ENCODE data around the gene RBM17. TPM values are rescaled to one million over a fixed set of nuclear protein-coding genes. Genes with fewer than 3 reads are reported as not detected.
"Not testable (repeated sequence)": the region's sequence is repeated elsewhere in the genome, so short reads cannot be mapped to it uniquely, and the experiment has no call there.

Gene RBM17
- total RNA-seq, 2 donors from 2014 or later: 40.5 to 59.2 TPM

DNA sequence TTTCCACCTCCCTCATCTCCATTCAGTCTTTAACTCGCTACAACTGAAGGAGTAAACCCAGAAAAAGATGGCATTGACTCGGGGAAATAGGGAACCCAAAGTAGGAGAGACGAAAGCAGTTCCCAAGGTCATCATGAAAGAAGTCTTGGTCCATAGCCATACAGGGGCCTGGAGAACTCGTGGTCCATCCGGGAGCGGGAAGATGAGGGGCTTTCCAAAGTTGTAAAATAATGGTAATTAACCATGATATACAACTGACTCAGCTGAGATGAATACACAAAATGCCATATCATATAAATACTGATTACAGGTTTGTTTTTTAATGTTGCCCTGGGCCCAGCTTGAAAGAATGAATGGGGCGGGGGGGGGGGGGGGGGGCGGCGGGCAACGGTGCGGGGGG lies 32.3 kb downstream of the RBM17 start:
- no peak for DNase-seq (ENCODE audit: low spot score)
- no peaks in the 10 kb centered on the region for H3K27me3 ChIP-seq (replicated peaks; ENCODE audit: insufficient read depth)
- no peaks in the 10 kb centered on the region for H3K4me1 ChIP-seq (replicated peaks)
- intact Hi-C loops (cut with DNase I): no loop called here
- H3K9me3 ChIP-seq: no peaks in the 10 kb centered on the region
- TF ChIP-seq POLR2AphosphoS5 (IDR thresholded peaks at IDR 0.05) (no peak), POLR2A (IDR thresholded peaks at IDR 0.05) (no peak)
- TF ChIP-seq, protein P1, sequence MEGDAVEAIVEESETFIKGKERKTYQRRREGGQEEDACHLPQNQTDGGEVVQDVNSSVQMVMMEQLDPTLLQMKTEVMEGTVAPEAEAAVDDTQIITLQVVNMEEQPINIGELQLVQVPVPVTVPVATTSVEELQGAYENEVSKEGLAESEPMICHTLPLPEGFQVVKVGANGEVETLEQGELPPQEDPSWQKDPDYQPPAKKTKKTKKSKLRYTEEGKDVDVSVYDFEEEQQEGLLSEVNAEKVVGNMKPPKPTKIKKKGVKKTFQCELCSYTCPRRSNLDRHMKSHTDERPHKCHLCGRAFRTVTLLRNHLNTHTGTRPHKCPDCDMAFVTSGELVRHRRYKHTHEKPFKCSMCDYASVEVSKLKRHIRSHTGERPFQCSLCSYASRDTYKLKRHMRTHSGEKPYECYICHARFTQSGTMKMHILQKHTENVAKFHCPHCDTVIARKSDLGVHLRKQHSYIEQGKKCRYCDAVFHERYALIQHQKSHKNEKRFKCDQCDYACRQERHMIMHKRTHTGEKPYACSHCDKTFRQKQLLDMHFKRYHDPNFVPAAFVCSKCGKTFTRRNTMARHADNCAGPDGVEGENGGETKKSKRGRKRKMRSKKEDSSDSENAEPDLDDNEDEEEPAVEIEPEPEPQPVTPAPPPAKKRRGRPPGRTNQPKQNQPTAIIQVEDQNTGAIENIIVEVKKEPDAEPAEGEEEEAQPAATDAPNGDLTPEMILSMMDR (IDR thresholded peaks at IDR 0.05): no peak
- WGBS: 66% methylated on average over 11 of the region's 11 CpGs
- no peaks in the 10 kb centered on the region for H3K36me3 ChIP-seq
- no peak overlapping the region for H3K27ac ChIP-seq
- no peak overlapping the region for H3K4me3 ChIP-seq

DNA sequence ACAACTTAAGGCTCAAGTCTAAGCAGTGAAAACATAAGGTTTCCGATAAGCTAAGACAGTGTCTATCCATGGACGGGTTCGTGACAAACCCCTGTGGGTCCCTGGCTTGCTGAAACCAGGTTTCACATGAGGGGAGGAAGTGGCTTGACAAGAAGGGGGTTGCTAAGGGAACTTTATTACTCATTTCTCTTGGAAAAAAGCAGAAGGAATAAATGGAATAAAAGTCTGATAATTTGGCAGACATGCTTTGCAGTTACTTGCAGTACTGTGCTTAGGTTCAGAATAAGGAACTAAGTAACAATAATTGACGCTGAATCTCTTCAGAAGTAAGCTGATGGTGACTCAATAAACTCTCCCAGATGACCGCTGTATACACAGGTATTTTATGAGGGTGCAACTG lies 34.7 kb downstream of the RBM17 start:
- no peaks in the 10 kb centered on the region for H3K9me3 ChIP-seq
- no peaks in the 10 kb centered on the region for H3K36me3 ChIP-seq
- no peaks in the 10 kb centered on the region for H3K27me3 ChIP-seq (replicated peaks; ENCODE audit: insufficient read depth)
- H3K4me1 ChIP-seq (replicated peaks): no peaks in the 10 kb centered on the region
- intact Hi-C loops (cut with DNase I): no loop called here
- DNase-seq (ENCODE audit: low spot score): no peak
- WGBS: 78% methylated on average over 5 of the region's 5 CpGs
- H3K27ac ChIP-seq: no peak overlapping the region
- no peak for TF ChIP-seq POLR2AphosphoS5 (IDR thresholded peaks at IDR 0.05)
- no peak overlapping the region for H3K4me3 ChIP-seq

DNA sequence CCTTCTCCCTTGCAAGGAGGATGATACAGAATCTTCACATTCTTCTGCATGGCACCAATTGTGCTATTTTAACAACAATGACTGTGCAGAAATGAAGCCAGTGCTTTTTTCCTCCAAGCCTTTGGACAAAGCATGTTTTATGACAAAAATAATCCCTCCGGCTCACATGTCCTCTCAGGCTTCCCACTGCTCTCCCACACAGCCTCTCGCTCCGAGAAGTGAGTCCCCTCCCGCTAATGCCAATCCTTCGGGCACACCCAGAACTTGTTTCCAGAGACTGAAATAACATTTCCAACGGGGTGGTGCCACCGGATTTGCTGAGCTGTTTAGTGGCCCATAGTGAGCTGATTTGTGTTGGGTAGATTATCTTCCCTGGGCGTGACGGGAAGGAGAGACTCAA lies 35.8 kb downstream of the RBM17 start:
- TF ChIP-seq POLR2AphosphoS5 (IDR thresholded peaks at IDR 0.05) (no peak), POLR2A (IDR thresholded peaks at IDR 0.05) (no peak)
- TF ChIP-seq, protein P1 (IDR thresholded peaks at IDR 0.05): no peak
- intact Hi-C loops (cut with DNase I): no loop called here
- no peak for DNase-seq (ENCODE audit: low spot score)
- H3K9me3 ChIP-seq: no peaks in the 10 kb centered on the region
- H3K27me3 ChIP-seq (replicated peaks; ENCODE audit: insufficient read depth): no peaks in the 10 kb centered on the region
- H3K4me3 ChIP-seq: no peak overlapping the region
- H3K36me3 ChIP-seq: no peaks in the 10 kb centered on the region
- no peak overlapping the region for H3K27ac ChIP-seq
- WGBS: 29% methylated on average over 9 of the region's 9 CpGs
- no peaks in the 10 kb centered on the region for H3K4me1 ChIP-seq (replicated peaks)

DNA sequence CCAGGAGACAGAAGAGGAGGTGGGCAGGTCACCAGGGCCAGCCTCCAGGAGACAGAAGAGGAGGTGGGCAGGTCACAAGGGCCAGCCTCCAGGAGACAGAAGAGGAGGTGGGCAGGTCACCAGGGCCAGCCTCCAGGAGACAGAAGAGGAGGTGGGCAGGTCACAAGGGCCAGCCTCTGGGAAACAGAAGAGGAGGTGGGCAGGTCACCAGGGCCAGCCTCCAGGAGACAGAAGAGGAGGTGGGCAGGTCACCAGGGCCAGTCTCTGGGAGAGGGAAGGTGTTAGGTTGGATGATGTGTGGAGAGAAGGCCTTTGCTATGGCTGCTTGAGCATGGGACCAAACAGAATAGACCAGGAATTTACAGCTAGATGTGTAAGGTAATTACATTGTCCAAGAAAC lies 38.6 kb downstream of the RBM17 start:
- DNase-seq (ENCODE audit: low spot score); H3K4me1 ChIP-seq (replicated peaks); intact Hi-C loops (cut with DNase I); H3K27ac ChIP-seq; H3K9me3 ChIP-seq; H3K36me3 ChIP-seq; H3K4me3 ChIP-seq; H3K27me3 ChIP-seq (replicated peaks; ENCODE audit: insufficient read depth): not testable (repeated sequence)

DNA sequence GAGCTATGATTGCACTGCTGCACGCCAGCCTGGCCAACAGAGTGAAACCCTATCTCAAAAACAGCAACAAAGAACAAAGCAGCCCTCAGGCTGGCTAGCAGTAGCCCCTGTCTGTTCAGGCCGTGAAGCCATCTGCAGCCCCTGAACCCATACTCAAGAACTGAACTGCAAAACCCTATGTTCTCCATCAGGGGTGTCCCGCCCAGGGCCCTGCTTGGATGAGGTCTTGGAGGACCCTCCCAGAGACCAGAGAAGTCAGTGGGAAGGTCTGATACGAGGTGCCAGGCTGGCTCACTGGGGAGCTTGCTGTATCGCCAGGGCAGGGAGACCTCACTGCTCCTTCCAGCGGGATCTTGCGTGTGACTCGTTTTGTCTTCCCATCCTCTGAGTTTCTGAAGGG lies 39.3 kb downstream of the RBM17 start:
- DNase-seq (ENCODE audit: low spot score): no peak
- no peak overlapping the region for H3K27ac ChIP-seq
- TF ChIP-seq POLR2AphosphoS5 (IDR thresholded peaks at IDR 0.05): no peak
- TF ChIP-seq POLR2A (IDR thresholded peaks at IDR 0.05): no peak
- TF ChIP-seq, protein P1 (IDR thresholded peaks at IDR 0.05): no peak
- no peaks in the 10 kb centered on the region for H3K4me1 ChIP-seq (replicated peaks)
- no peak overlapping the region for H3K4me3 ChIP-seq
- H3K9me3 ChIP-seq: no peaks in the 10 kb centered on the region
- H3K36me3 ChIP-seq: no peaks in the 10 kb centered on the region
- intact Hi-C loops (cut with DNase I): no loop called here
- H3K27me3 ChIP-seq (replicated peaks; ENCODE audit: insufficient read depth): no peaks in the 10 kb centered on the region
- WGBS: 84% methylated on average over 8 of the region's 8 CpGs

DNA sequence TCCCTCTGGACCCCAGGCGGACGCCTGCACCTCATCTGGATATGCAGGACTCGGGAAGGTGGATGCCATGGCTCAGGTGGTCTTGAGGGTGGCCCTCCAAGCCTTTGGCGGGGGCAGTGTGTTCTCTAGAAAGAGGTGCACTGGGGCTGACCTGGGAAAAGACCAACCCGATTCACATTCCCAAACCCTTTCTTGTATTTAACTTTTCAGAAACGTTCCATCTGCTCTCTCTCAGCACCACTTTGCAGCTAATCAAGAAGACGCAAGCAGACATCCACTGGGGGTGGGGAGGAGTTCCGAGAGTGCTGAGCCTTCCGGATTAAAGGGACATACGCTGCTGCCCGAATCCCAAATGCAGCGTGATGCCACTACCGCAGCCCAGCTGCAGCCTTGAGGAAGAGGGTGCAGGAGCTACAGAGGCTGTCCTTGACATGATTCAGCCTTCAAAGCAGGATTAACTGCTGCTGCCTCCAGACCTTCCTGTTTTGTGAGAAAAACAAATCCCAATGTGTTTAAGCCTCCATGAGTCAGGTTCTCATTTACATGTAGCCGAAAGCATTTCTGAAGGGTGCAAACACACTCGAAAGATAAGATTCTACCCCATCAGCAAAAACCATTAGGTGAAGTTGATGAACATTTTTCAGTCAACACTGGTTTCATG lies 39.9 kb downstream of the RBM17 start:
- TF ChIP-seq POLR2A (IDR thresholded peaks at IDR 0.05) (no peak), POLR2AphosphoS5 (IDR thresholded peaks at IDR 0.05) (no peak)
- TF ChIP-seq, protein P1 (IDR thresholded peaks at IDR 0.05): no peak
- Histone ChIP-seq H3K4me1 (replicated peaks) (no peaks in the 10 kb centered on the region), H3K4me3 (no peak overlapping the region), H3K36me3 (no peaks in the 10 kb centered on the region), H3K27ac (no peak overlapping the region), H3K27me3 (replicated peaks; ENCODE audit: insufficient read depth) (no peaks in the 10 kb centered on the region), H3K9me3 (no peaks in the 10 kb centered on the region)
- intact Hi-C loops (cut with DNase I): no loop called here
- no peak for DNase-seq (ENCODE audit: low spot score)
- whole genome bisulfite sequencing: 44% methylated on average over 15 of the region's 15 CpGs
